GM12892 (cell line): Measurements from ENCODE around the gene SEPTIN1.

Source experiments
- POLR2A ChIP-seq: IDR thresholded peaks from 2 replicates; pipeline ENCODE4 v1.6.1; 2011; ENCODE audit warnings: low read depth, low read length, control low read depth
- POLR2AphosphoS5 ChIP-seq: IDR thresholded peaks from 2 replicates; pipeline ENCODE4 v1.6.1; 2011; ENCODE audit warnings: low read depth, low read length, control low read depth
- TAF1 ChIP-seq: IDR thresholded peaks from 2 replicates; pipeline ENCODE4 v1.6.1; 2011; ENCODE audit warnings: low read depth, mild to moderate bottlenecking, control low read depth, low read length, borderline replicate concordance

DNA sequence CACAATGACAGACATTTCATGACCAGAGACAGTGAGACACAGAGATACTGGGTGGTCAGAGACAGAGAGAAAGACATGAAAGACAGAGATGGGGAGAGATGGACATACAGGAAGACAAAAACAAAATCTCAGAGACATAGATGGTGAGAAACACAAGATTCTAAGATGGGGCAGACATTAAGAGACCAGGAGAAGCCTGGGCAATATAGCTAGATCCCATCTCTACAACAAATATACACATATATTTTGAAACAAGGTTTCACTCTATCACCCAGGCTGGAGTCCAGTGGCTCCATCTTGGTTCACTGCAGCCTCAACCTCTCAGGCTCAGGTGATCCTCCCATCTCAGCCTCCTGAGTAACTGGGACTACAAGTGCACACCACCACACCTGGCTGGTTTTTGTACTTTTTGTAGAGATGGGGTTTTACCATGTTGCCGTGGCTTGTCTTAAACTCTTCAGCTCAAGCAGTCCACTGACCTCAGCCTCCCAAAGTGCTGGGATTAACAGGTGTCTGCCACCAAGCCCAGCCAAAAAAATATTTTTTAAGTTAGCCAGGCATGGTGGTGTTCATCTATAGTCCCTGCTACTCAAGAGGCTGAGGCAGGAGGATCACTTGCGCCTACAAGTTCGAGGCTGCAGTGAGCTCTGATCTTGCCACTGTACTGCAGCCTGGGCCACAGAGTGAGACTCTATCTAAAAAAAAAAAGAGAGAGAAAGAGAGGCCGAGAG is 2.1 kb downstream of the SEPTIN1 start:
- TF ChIP-seq TAF1 = no peak
- TF ChIP-seq POLR2AphosphoS5 = no peak
- no peak for TF ChIP-seq POLR2A
